Uterus (tissue), 2 donors: ENCODE data around the gene VIPR2.

Experiments used
- POLR2A ChIP-seq, 2 donors: fragments of 450-650 bp; IDR thresholded peaks; one replicate each; pipeline ENCODE4 v1.6.1; 2016; ENCODE audit warnings: antibody characterized with exemption in 2 of 2, mild to moderate bottlenecking in 1 of 2, moderate library complexity in 1 of 2
- TF ChIP-seq, protein P1 (sequence below), 4 experiments: fragments of 200-600 bp in 2 of 4; fragments of 450-650 bp in 2 of 4; sonication (generic) in 2 of 4; IDR thresholded peaks; one replicate each; pipeline ENCODE4 v1.5.1; 2016 to 2019; ENCODE audit warnings: antibody characterized with exemption in 4 of 4, mild to moderate bottlenecking in 2 of 4, moderate library complexity in 1 of 4

DNA sequence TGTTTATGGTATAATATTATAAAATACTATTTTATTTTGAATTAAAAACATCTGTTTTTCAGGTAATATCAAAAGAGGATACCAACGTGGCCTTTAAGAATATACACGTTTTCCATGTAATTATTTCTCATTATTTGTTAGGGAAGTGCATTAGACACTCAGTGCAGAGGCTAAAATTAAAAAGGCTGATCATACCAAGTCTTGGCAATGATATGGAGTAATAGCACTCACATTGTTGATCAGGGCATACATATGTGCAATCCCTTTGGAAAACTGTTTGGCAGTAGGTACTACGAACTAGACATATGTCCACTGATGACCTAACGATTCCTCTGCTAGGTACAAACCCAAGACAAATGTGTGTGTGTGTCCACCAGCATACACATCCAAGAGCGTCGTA is 20.7 kb upstream of the VIPR2 start:
- TF ChIP-seq, protein P1, sequence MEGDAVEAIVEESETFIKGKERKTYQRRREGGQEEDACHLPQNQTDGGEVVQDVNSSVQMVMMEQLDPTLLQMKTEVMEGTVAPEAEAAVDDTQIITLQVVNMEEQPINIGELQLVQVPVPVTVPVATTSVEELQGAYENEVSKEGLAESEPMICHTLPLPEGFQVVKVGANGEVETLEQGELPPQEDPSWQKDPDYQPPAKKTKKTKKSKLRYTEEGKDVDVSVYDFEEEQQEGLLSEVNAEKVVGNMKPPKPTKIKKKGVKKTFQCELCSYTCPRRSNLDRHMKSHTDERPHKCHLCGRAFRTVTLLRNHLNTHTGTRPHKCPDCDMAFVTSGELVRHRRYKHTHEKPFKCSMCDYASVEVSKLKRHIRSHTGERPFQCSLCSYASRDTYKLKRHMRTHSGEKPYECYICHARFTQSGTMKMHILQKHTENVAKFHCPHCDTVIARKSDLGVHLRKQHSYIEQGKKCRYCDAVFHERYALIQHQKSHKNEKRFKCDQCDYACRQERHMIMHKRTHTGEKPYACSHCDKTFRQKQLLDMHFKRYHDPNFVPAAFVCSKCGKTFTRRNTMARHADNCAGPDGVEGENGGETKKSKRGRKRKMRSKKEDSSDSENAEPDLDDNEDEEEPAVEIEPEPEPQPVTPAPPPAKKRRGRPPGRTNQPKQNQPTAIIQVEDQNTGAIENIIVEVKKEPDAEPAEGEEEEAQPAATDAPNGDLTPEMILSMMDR (IDR thresholded peaks at IDR 0.05), result no peak
- no peak for TF ChIP-seq POLR2A (IDR thresholded peaks at IDR 0.05)
